GM23338 (cell line): ENCODE results near the gene EPHB1.

Experiments
- CTCF ChIP-seq, 2 experiments: fragments of 200-600 bp in 1 of 2; sonication (generic) in 1 of 2; conservative IDR thresholded peaks; 2 replicates each; pipeline versions ENCODE4 v1.5.1 to v1.6.1; 2016 to 2017; ENCODE audit warnings: antibody characterized with exemption in 2 of 2, low read depth in 2 of 2, mild to moderate bottlenecking in 2 of 2, moderate library complexity in 1 of 2
- EZH2 ChIP-seq: fragments of 200-600 bp; sonication (generic); IDR thresholded peaks from one replicate; pipeline ENCODE4 v1.8.0; 2017; ENCODE audit warnings: antibody characterized with exemption, mild to moderate bottlenecking, low read depth; ENCODE audit not compliant: unreplicated experiment
- JUNB ChIP-seq: IDR thresholded peaks from one replicate; pipeline ENCODE4 v1.6.1; 2016; ENCODE audit warnings: antibody characterized with exemption; ENCODE audit not compliant: unreplicated experiment
- POLR2AphosphoS5 ChIP-seq: IDR thresholded peaks from 2 replicates; pipeline ENCODE4 v1.6.1; 2016; ENCODE audit warnings: antibody characterized with exemption, low read depth

- TF ChIP-seq CTCF (conservative IDR thresholded peaks at IDR 0.05; ENCODE audit: low read depth in 2 of 2) (no peak), EZH2 (no peak), JUNB (no peak), POLR2AphosphoS5 (no peak)
These were observed 1.5 kb upstream of the EPHB1 start for GRCh38 chr3:134793562-134793961.
